Measurements from ENCODE around the gene TPM2.
A peak's percentile ranks its signal among the peaks of the same experiment; 100 is the strongest.

The TPM2 gene

DNA sequence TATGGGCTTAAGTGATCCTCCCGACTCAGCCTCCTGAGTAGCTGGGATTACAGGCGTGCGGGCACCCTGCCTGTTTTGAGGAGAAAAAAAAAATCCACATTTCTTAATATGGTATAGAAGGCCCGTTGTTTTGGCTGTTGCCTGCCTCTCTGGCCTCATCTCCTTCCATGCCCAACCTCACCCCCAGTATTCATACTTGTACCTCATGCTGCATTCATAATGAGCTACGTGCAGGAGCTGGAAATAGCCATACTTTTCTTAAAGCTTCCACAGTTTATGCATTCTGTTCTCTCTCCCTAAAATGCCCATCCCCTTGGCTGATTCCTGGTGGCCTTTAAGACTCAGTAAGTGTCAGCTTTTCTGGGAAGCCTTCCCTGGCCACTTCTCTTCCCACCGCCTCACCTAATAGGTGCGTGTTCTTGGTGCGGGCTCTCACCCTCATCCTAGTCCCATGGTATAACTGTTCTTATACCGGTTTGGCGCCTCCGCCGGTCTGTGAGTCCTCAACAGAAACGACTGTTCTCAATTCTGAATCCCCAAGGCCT lies 2.1 kb upstream of the TPM2 start:
- DNase-seq: no peak

DNA sequence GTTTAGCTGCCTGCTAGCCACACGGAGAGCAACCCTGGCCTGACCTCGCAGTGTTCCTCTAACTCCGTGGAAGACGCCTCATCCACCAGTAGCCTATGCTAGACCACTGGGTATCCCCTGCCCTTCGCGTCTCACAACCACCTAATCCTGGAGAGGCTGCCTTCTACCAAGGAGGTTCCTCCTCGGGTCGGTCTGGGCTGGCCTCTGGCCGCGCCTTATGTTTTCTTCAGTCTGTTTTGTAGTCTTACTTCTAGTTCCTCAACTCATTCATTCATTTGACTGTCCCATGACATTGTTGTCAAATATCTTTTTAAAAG lies 1.6 kb upstream of the TPM2 start:
- no peak for DNase-seq

DNA sequence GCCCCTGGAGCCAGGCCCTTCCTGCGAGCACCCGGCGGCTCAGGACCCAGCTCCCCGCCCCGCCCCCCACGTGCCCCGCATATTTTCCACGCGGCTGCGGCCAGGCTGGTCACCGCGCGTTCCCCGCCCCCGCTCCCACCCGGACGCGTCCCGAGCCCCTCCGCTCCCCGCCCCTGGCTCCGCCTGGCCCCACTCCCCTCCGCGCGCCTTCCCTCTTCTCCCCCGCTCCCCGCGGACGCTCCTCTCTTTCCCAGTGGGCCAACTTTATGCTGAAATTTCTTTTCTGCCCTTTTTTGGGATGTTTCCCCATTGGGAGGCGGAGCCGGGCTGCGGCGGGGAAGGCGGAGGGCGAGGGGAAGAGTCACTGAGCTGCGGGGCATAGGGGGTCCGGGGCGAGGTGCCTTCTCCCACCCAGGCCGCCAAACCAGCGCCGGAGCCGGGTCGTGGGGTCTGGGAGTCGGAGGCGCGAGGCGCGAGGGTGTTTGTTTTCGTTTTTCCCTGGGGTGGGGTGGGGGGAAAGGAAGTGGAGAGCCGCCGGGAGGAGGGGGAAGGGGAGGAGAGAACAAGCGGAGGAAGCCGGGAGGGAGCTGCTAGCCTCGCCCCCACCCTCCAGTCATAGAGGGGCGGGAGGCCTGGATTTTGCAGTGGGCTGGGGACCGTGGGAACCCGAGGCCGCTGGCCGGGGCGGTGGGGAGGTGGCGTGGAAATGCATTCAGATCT lies 1.0 kb upstream of the TPM2 start:
- DNase-seq: peak; percentile 15 to 36

DNA sequence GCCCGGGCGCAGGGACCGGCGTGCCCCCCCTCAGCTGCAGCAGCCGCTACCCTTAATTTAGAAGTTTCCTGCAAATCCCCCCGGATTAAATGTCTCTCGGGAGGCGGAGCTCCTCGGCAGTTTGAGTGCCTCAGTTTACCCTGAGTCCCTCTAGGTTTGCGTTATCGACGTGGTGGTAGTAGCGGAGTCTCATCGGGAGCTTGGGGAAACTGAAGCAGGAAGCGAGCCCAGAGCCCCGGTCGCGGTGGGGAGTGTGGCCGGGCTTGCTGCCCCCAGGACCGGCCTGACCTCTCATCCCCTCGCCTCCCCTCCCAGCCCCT lies 529 bp upstream of the TPM2 start:
- DNase-seq: no peak

- DNase-seq: no peak
Measured at GRCh38 chr9:35688558-35689541, 875 bp downstream of the TPM2 start.

GRCh38 chr9:35687972-35688557 lies 1.7 kb downstream of the TPM2 start:
- no peak for DNase-seq

DNA sequence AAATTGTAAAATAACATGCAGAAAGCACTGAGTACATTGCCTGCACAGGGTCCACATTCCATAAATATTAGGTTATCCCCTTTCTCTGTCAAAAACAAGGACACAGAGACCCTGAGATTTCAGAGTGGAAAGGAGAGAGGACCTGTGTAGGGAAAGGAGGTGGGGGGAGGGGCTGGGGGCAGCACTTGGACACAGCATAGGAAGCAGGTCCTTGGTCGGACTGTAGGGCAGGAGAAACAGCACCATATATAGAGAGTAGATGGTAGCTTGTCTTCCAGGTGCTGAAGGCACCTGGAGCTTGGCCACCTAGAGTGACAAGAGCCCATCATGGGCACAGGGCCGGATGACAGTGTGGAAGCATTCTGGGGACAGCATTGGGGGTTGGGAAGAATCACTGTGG lies 2.4 kb downstream of the TPM2 start:
- DNase-seq: no peak

DNA sequence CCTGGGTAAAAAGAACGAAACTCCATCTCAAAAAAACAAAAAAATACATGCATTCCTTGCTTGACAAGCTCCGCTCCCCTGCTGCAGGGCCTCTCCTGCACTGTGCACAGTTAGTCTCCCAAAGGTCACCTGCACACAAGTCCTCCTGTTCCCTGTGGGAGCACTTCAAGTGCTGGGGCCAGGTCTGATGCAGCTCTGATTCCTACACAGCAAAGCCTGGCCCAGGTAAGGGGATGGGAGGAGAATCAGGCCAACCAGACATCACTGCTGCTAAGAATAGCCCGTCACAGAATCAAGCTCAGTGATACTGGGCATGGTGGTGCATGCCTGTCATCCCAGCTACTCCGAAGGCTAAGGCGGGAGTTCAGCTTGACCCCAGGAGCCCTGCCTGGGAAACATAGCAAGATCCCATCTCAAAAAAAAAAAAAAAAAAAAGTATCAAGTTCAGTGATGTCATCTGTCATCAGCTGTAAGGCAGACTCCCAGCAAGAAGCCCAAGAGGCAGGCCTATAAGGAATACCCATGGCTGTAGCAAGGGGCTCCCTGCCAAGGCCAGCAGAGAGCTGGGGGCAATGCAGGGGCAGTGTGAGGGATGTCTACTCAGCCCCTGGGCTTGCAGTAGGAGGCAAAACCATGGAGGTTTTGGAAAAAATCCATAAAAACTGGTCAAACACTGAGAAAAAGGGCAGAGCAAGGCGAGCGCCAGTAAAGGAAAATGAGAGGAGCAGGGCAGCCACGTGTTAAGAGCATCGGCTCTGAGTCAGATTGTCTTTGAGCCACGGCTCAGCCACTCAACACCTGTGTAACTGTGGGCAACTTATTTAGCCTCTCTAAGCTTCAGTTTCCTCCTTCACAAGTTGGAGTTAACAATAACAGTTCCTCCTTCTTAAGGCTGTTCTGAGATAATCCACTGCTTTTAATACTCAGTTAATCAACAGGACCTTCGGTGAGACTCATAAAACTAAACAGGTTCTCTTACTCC lies 3.2 kb downstream of the TPM2 start:
- DNase-seq: no peak

- no peak for DNase-seq
Measured at GRCh38 chr9:35685506-35685905, 4.2 kb downstream of the TPM2 start.

GRCh38 chr9:35684921-35685320 lies 4.8 kb downstream of the TPM2 start:
- no peak for DNase-seq

DNA sequence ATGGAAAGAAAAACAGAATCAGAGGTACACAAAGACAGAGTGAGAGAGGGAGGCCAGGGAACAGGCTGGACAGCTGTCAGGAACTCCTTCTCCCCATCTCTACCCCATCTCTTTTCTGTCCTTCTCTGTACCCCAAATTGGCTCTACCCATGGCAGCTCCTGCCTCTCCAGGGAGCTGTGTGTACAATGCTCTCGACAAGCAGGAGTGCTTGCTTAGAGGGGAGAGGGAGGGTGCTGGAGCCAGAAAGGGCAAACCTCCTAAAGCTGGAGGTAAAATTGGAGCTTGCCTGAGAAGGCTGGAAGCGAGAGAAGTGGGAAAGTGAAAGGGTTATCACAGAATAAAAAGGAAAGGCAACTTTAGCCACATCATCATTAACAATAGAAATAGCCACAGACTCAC lies 6.4 kb downstream of the TPM2 start:
- no peak for DNase-seq

DNA sequence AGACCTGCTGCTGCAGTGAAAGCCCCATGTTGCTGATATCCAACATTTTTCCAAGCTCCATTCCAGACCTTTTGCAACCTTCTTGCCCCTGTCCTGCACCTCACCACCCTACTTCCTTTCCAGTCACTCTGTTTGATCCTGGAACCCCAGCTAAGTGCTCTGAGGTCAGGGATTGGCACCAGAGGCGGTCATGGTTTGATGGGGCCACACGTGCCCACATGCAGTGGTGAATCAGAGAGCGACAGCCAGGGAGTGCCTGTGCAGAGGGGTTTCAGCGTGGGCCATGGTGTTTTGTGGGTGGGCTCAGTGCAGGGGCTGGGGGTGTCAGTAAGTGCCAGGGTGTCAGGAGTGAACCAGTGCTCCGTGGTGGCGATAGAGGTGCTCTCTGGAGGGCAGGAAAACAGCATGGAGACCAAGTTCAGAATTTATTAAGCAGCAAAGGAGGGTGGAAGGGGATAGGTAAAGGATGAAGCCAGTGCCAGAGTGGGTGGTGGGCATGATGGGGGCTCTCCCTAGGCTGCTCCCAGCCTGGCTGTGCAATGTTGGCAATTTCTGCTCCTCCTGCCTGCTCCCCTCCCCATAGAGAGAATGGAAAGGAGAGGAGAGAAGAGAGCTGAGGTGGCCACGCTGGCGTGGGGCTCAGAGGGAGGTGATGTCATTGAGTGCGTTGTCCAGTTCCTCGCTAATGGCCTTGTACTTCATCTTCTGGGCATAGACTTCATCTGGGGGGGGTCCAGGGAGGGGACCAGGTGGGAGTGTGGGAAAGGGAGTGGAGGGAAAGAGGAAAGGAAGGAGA lies 7.0 kb downstream of the TPM2 start:
- no peak for DNase-seq

DNA sequence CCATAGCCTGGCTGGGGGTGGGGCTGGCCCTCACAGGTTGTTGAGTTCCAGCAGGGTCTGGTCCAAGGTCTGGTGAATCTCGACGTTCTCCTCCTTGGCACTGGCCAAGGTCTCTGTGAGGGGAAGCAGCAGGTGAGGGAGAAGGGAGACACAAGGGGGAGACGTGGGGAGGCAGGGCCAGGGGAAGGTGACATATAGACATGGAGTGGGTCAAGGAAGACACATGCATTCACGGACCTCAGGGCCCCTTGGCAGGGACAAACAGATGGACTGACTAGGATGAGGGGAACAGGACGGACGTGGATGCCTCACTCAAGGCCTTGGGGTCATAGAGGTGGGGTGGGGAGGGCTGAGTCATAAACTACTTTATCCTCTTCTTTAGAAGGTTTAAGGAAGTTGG lies 7.7 kb downstream of the TPM2 start:
- no peak for DNase-seq

DNA sequence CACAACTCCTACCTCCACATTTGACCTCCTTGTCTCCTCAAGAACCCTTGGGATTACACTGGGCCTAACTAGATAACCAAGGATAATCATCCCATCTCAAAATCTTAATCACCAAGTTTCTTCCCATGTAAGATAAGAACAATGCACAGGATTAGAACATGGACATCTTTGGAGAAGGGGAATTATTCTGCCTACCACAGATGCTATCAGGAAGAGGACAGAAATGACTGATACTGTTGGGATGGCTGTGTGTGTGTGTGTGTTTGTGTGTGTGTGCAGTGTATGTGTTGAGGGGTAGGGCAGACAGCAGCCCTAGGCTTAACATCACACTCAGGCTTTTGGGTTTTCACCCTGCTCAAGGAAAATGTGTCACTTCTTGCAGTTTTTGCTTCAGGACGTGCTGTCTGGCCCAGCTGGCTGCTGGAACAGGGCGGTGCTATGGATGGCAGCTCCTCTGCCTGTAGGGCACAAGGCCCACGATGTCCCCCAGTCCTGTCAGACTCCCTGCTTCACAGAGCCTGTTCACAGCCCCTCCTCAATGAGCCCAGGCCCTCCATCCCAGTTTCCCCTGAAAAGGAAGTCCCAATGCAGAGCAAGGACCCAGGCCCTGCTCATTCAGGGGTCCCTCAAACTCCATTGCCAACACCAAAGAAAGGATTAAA lies 8.3 kb downstream of the TPM2 start:
- DNase-seq: no peak

GRCh38 chr9:35680331-35681105 lies 9.2 kb downstream of the TPM2 start:
- no peak for DNase-seq

- no peak for DNase-seq
Measured at GRCh38 chr9:35679766-35680330, 9.9 kb downstream of the TPM2 start.

DNA sequence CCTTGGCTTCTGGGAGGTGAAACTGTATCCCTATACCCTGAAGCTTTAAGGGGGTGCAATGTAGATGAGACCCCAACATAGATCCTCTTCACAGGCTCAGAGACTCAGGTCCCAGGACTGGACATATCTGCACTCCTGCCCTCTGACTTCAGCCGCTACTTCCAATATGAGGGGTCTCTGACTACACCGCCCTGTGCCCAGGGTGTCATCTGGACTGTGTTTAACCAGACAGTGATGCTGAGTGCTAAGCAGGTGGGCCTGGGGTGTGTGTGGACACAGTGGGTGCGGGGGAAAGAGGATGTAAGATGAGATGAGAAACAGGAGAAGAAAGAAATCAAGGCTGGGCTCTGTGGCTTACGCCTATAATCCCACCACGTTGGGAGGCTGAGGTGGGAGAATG lies 10.6 kb downstream of the TPM2 start:
- no peak for DNase-seq

- no peak for DNase-seq
Measured at GRCh38 chr9:35675732-35676392, 13.9 kb downstream of the TPM2 start.

DNA sequence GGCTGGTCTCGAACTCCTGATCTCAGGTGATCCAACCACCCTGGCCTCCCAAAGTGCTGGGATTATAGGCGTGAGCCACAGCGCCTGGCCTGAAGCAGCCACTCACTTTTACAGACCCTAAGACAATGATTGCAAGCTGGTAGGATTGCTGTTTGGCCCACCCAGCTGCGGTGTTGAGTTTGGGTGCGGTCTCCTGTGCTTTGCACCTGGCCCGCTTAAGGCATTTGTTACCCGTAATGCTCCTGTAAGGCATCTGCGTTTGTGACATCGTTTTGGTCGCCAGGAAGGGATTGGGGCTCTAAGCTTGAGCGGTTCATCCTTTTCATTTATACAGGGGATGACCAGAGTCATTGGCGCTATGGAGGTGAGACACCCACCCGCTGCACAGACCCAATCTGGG lies 14.5 kb downstream of the TPM2 start:
- DNase-seq: no peak

- DNase-seq: no peak
Measured at GRCh38 chr9:35674025-35674361, 15.7 kb downstream of the TPM2 start.
